Fibroblast of skin of abdomen (primary cell): ENCODE results near the gene TERB1.
A peak's percentile ranks its signal among the peaks of the same experiment; 100 is the strongest.
"Not testable (repeated sequence)": the region's sequence is repeated elsewhere in the genome, so short reads cannot be mapped to it uniquely, and the experiment has no call there.

Experiments
- DNase-seq: peaks from one replicate; pipeline ENCODE4 v3.0.0-alpha.2; 2013

The TERB1 gene

DNA sequence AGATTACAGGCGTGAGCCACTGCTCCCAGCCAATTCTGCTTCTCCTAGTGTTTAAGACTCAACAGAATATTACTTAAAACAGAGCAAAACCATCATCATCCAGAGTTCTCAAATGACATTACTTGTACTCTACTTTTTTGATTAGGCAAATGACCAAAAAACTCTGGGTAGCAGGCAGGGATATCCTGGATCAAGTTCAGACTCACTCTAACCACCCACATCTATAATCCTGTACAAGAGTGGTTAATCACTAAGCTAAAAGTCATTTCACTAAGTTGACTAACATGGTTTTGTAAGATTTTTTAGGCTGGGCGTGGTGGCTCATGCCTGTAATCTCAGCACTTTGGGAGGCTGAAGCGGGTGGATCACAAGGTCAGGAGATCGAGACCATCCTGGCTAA lies 22.6 kb upstream of the TERB1 start:
- no peak for DNase-seq

DNA sequence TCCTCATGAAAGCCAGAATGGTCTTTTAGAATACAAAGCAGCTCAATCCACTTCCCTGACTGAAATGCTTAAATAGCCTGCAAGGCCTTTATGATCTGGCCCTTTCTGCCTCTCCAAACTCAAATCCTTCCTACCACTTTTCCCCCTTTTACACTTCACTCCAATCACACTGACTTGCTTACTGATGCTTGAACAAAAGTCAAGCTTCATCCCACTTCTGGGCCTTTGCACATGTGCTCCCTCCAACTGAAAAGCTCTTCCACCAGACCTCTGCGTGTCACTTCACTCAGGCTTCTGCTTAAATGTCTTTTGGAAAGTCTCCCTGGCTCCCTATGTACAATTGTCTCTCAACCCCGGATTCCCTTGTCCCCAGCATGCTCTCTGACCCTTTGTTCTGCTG lies 13.3 kb upstream of the TERB1 start:
- no peak for DNase-seq

DNA sequence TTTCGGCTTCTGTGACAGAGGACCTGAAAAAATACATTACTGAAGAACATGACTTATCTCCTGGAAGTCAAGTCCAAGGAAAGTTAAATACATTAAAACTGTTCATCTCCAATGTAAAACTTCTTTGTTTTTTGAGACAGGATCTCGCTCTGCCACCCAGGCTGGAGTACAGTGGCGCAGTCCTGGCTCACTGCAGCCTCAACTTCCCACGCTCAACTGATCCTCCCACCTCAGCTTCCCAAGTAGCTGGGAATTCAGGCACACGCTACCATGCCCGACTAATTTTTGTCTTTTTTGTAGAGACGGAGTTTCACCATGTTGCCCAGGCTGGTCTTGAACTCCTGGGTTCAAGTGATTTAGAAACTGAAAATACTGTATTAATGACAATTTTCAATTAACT lies 9.7 kb upstream of the TERB1 start:
- DNase-seq = no peak

DNA sequence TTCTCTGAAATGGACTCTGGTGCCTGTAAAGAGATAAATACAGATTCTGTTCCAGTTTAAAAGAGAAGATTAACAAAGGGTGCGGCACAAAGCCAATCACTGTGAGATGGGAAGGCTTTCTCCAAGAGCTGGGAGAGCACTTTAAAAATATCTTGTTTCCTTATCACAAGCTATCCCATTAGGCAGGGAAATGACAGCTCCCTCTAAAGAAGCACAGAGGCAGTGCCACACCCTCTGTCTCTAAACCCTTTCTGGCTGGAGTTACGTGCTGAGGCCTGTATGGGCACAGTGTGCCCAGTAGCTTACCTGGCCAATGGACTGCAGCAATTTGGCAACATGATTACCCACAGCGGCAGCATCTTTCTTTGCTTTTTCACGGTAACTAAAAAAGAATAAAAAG lies 9.0 kb upstream of the TERB1 start:
- DNase-seq = no peak

DNA sequence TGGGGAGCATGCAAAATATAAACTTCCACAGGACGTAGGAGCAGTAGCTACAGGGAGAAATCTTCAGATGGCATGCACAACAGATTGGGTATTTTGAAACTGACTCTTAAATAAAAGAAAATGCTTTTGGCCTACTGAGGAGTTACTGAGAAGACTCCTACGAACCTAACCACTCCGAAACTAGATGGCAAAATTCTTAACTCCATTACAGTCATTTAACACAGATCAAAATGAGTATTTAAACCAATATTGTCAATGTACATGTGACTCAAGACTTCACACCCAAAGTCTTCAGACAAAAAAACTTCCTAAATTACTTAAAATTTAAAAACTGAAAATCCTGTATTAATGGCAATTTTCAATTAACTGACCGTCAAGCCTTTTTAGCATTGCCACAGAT lies 8.4 kb upstream of the TERB1 start:
- DNase-seq = no peak

DNA sequence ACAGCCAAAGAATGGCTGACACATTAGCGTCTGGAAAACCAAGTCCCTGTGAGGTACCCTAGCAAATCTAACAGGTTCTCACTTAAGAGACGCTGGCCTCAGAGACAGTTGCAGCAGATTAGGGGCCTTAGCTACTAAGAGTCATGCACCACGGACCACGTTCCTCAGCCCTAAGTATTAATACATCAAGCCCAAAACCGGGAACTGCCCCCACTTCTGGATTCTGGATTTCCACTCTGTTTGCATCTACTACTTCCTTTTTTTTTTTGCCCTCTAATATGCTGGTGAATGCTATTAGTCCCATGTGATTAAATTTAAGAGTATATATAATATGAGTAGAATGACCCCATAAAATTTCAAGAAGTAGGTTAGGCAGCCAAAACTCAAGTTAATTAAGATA lies 775 bp upstream of the TERB1 start:
- DNase-seq = no peak

DNA sequence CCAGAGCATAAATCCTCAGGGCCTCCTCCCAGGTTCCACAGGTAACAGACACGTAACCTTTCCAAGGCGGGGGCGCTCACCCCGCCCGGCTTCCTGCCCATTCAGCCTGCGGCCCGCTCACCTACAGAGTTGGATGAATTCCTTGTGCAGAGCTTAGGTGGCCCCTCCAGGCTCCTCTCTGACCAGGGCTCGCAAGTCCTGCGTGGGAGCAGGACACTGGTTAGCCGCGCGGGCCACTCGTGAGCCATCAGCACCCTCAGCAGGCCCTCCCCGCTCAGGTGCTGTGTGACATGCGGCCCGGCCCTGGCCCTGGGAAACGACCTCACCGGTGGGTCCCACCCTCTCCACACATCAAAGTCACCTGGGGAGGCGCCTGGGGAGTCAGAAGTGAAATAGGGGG lies 528 bp downstream of the TERB1 start:
- no peak for DNase-seq

DNA sequence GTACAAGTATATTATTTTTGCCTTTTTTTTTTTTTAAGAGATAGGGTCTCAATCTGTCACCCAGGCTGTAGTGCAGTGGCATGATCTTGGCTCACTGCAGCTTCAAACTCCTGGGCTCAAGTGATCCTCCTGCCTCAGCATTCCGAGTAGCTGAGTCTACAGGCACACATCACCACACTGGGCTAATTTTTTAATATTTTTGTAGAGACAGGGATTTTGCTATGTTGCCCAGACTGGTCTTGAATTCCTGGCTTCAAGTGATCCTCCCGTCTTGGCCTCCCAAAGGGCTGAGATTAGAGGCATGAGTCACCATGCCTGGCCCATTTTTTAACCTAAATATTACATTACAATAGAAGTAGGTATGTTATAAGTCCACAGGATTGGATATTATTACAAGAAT lies 3.2 kb downstream of the TERB1 start:
- DNase-seq = peak; percentile 42

DNA sequence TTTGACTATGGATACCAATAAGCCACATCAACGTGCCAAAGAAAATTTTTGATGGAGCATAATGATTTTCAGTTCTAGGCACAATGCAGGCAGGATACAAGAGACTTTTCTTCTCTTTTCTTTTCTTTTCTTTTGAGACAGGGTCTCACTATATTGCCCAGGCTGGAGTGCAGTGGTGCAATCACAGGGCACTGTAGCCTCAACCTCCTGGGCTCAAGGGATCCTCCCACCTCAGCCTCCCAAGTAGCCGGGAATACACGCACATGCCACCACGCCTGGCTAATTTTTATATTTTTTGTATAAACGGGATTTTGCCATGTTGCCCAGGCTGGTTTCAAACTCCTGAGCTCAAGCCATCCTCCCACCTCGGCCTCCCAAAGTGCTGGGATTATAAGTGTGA lies 7.4 kb downstream of the TERB1 start:
- not testable (repeated sequence) for DNase-seq

DNA sequence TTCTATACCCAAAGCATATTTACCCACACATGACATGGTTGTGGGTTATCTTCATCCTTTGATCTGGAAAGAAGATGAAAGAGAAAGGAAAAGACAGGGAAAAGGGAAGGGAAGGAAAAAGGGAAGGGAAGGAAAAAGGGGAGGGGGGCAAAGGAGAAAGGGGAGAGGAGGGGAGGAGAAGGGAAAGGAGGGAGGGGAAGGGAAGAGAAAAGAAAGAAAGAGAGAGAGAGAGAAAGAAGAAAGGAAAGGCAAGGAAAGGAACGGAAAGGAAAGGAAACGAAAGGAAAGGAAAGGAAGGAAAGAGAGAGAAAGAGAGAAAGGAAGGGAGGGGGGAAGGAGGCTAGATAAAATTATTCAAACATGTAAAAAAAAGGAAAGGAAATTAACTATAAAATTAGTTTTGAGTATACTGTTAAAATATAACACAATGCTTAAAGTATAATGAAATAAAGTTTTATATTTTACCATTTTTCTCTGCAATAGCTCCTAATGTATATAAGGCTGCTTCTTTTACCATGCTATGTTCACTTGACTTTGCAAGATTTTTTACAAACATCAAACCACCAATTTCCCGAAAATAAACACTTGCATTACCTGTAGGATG lies 11.2 kb downstream of the TERB1 start:
- DNase-seq = no peak

DNA sequence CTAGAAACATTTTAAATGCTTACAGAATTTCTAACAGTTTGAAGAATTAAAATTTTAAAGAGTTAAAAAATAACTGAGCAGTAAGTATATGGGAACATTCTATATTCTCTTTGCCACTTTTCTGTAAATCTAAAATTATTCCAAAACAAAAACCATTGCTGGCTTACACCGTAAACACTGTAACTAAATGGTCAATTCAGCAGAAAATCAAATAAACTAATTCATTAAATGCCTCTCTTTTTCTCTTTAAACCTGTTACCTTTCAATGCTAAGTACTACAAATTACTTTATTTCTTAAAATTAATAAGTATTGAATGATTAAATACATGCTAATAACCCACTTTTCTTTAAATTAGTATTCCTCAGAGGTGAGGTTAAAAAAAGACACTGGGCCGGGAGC lies 14.0 kb downstream of the TERB1 start:
- DNase-seq = no peak

DNA sequence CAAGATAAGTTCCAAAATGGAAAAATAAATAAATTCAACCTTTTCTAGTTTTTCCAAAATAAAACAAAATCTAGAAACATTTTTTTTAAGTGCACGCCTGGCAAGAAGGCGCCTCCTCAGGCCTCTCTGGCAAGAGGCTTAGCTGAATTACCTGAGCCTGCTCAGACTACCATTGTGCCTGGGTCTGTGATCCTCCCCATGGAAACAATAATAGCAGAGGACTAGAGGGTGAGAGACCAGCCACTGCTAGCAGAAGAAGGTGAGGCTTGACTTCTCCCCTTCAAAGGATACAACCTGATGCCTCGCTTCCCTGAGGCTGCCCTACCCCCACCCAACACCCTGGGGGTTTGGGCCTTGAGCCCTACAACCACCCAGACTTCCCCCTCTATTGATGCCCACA lies 14.8 kb downstream of the TERB1 start:
- DNase-seq = no peak

DNA sequence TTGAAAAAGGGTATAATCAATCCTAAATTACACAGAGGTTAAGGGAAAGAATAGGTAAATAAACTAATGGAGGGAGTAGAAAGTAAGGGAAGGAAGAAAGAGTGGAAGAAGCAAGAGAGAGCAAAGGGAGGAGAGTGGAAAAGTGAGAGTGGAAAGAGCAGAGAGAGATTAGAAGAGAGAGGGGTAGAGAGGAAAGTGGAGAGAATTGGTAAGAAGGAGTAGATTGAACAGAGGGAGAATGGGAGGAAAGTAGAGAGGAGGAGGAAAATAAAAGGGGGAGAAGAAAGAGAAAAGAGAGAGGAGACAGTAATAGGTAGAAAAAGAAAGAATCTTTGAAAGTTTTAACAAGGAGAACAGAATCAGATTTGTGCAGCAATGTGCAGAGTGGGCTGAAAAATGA lies 24.9 kb downstream of the TERB1 start:
- no peak for DNase-seq

DNA sequence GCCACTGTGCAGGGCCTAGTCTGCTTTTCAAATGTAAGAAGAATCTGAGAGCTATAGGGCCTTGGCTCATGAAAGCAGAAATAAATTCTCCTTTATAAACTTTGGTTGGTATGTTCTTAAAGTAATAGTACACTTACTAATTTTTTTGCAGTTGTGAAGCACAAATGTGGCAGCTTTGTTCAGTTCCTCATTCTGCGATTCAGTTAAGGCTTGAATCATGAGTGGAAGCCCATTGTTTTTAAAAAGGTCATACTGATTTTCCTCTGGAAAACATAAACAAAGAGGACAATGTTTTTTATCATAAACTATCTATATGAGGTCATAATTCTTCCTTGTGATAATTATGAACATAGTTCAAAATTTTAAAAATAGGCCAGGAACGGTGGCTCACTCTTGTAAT lies 26.4 kb downstream of the TERB1 start:
- DNase-seq = no peak

DNA sequence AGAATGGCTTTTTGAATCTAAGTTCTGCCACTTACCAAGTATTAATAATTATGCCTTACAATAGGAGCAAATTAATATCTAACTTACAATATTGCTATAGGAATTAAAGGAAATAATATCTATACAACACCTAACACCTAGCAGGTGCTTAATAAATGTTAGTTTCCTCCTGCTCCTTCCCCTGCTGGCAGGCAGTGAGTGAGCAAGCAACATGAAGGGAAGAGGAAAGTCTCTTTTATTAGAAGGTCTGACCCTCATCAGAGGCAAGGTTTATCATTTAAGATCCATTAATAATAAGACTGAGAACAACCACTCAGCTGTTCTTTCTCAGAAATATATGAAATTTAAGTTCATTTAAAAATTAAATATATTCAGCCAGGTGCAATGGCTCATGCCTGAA lies 43.3 kb downstream of the TERB1 start:
- no peak for DNase-seq

DNA sequence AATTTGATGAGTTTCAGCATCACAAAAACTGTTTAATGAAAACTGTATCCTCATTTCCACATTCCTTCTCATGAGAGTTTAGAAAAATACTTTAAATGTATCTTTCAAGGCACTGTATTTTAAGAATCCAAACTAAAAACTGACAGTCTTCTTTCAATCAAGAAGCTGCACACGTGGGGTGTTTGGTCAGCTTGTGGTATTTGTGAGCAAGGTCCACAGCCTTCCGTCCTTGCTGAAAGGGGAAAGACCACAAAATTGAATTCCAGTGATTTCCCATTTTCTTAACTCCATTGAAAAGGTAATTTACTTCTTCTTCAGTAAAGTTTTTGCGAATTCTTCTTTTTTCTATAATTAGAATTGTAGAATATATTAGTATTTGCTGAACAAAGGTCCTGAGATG lies 46.6 kb downstream of the TERB1 start:
- DNase-seq = no peak

DNA sequence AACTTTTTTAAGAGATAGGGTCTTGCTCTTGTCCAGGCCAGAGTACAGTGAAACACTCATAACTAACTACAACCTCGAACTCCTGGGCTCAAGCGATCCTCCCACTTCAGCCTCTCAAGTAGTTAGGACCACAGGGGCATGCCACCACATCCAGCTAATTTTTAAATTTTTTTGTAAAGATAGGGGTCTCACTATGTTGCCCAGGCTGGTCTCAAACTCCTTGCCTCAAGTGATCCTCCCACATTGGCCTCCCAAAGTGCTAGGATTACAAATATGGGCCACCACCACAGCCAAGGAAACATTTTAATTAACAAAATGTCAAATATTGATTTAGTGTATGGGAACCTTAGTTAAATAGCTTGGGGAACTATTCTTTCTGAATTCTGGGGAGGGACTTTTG lies 47.2 kb downstream of the TERB1 start:
- DNase-seq = no peak

DNA sequence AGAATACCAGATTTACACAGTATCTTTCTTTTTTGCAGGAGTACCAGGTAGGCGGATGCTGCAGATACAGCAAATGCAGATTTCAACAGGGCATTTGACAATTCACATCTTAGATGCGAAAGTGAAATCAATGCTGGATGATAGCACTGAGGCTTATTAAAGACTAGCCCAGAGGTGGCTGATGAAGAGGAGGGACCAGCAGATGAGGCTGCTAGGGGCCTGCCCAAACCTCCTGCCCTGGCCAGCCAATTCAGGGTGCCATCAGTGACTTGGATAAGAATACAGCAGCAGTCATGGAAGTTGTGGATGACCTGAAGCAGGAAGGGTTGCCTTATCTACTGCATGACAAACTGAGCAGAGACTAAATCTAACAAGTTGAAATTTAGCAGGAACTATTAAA lies 48.4 kb downstream of the TERB1 start:
- no peak for DNase-seq

DNA sequence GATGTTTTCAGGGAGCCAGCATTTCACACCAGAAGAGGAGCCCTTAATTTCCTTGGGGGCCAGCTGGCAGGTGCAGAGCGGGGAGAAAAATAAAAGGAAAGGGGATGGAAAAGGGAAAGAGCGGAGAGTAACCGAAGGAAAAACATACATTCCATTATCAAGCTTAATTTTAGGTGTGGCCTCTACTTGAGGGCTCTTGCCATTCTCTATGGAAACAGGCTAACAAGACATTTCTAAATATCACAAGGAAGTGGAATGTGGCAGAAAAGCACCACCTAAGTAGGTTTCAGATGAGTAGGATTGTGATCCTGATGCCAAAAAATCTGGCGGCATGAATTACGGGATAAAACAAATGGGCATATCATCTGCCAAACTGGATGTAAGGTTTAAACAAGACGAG lies 49.0 kb downstream of the TERB1 start:
- no peak for DNase-seq

DNA sequence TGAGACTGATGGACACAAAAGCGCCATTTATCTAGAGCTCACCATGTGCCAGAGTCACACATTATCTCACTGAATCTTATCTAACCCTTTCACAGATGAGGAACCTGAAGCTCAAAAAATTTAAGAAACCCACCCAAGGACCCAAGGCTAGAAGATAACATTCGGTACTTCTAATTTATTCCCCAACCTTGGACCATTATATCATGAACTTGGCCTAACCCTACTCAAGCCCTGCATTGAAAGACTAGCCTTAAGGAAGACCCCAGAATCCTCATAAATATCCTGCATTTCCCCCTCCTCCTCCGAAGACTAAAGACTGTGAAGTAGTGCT lies 49.4 kb downstream of the TERB1 start:
- DNase-seq = no peak

DNA sequence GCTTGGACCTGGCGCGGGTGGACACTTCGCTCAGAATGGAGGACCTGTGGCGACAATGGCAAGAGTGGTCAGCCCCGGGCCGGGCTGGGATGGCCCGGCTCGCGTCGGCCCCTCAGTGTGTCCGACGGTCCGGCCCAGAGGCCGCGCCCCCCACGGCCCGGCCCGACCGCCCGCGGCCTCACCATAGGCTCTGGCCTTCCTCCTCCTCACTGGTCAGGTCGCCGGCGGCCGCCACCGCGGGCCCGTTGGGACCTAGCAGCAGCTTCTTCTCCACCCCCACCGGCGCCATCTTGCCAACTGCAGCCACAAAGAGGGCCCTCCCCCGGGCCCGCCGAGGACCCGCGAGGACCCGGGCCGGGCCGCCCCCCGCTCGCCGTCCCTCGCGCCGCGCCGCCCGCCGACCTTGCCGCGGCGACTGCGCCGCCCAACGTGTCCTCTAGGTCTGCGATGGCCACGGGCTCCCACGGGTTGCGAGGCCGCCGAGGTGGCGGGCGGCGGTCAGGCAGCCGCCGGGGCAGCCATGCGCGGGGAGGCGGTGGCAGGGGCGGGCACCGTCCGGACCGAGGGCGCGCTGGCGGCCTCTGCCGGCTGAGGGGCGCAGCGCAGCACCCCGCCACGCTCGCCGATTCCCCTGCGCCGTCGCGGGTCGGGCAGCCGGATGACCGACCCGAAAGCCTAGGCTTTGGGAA lies 49.9 kb downstream of the TERB1 start, which contains the start of gene DYNC1LI2:
Gene DYNC1LI2 (minus strand): TSS at position 307 of the 689 bp plus-strand sequence. CDS start 18 bp downstream, at position 289.
- DNase-seq = peak; percentile 78

DNA sequence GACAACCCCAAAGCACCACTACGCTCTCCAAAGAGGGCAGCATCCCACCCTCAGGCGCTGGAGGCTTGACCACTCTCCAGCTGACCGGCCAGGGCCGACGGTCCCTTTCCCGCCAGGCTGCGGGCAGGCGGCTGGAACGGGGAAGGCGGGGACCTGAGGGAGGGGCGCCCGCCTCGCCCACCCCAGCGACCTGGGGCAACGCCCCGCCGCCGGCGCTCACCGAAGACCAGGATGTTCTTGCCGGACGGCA lies 50.4 kb downstream of the TERB1 start:
- DNase-seq = no peak

DNA sequence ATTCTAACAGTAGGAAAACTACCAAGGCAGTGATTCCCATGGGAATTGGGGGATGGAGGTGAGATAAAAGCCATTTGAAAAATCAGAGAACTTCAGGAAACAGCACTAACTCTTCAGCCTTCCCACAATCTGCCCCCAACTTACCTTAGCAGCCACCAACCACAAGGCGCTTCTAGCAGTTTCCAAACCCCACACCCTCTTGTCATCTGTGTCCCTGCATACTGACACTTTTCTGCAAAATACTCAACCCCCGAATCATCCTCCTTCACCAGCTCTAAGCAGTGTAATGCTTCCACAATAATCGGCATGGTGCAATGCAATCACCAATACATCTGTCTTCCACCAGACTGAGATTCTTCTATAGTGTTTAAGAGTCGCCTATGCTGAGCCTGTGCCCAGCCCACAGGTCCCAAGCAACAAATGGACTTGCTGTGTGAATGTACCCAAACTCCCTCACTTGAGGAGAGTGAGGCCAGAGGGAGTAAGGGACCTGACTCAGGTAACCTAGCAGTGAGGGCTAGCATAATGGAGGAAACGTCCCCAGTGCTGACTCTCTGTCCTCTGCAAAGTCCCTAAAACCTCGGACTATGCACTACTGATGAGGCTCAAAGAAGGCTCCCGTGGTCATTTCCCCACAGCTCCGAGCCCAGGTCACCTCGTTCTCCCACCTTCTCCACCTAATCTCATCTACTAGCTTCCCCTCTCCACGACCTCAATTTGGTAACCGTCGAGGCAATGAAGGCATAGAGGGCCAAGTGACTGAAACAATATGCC lies 50.9 kb downstream of the TERB1 start:
- DNase-seq = no peak

DNA sequence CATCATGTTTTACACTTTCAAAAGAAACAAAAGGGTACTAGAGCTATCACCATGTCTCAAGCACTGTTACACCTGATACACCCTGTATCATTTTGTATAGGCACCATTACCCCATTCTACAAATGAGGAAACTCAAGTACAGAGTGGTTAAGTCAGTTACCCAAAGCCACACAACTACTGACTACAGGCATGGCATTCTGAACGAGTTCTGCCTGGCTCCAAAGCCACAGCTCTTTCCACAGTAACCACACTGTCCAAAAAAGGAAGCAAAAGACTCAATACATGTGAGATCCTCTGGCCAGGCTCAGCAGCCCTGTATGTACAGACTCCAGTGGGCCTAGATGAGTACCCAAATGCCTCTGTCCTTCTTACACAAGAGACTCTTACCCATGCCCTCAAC lies 54.7 kb downstream of the TERB1 start:
- DNase-seq = peak; percentile 21

DNA sequence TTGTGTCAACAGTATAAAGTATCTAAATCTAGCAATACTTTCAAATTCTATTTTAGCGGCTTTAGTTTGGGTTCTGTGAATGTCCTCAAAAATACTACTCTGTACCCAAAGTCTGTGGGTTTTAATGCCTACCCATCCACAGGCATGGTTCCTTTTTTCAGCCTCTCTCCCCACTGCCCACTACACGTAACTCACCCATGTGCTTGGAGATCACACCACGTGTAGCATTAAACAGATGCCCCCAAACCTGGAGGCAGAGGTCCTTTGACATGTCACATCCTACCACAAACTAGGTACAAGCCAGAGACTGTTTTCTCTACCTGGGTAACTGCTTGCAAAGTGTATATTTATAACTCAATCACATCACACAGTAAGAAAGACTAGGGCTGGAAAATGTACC lies 55.3 kb downstream of the TERB1 start:
- no peak for DNase-seq
